HCT116 (cell line): ENCODE measurements around the gene TPPP2. TPM values are rescaled to one million over a fixed set of nuclear protein-coding genes. Genes with fewer than 3 reads are reported as not detected.

Source experiments
- ATAC-seq: fragments of 200-7000 bp; cut with Tn5 transposase; 2 replicates; pipeline ENCODE4 v1.9.1; 2020; ENCODE audit warnings: mild to moderate bottlenecking, moderate library complexity
- BruUV-seq: library from RNA; stranded (reverse); fragments of 400-500 nt; replicated peaks from 2 replicates; lab custom pipeline; 2021; lab: Mats Ljungman, UMichigan
- CTCF ChIA-PET: fragments of 300-600 bp; sonication (Branson Sonifier 250); formaldehyde crosslinking; loops from one replicate; lab custom pipeline; 2021; ENCODE audit warnings: antibody characterized with exemption; lab: Charles Lee
- POLR2A ChIA-PET: fragments of 300-600, 350-600 bp; sonication (Branson Sonifier 250); formaldehyde crosslinking; loops from one replicate; lab custom pipeline; 2021; ENCODE audit warnings: antibody characterized with exemption; lab: Charles Lee
- RAD21 ChIA-PET, 2 experiments: fragments of 300-600 bp; sonication (Branson Sonifier 250); formaldehyde crosslinking; loops; one replicate each; lab custom pipeline; 2023; ENCODE audit warnings: low total read pairs in 2 of 2; ENCODE audit not compliant: uncharacterized antibody in 2 of 2, unreplicated experiment in 2 of 2, low non-redundant PET in 1 of 2; lab: Charles Lee
- DNase-seq: peaks from one replicate; pipeline ENCODE4 v3.0.0-alpha.2; 2010; ENCODE audit warnings: low read depth, low spot score
- H2AFZ ChIP-seq: fragments of 200-600 bp; shearing (Covaris generic), sonication (generic); 2 replicates; pipeline ENCODE4 v1.6.1; 2017; ENCODE audit warnings: low read depth, mixed run types, mixed read lengths, antibody characterized with exemption, low read length; ENCODE audit not compliant: poor library complexity, severe bottlenecking
- H3K27ac ChIP-seq: 2 replicates; pipeline ENCODE4 v1.5.1; 2012; ENCODE audit warnings: low read depth, low read length
- H3K27me3 ChIP-seq: fragments of 200-600 bp; sonication (generic); 2 replicates; pipeline ENCODE4 v1.6.1; 2016; ENCODE audit warnings: mixed run types, low read length, mixed read lengths; ENCODE audit not compliant: insufficient read depth
- H3K36me3 ChIP-seq, 2 experiments: fragments of 200-500 bp in 1 of 2; fragments of 200-600 bp in 1 of 2; sonication (Bioruptor generic) in 1 of 2; sonication (generic) in 1 of 2; 2 replicates each; pipeline versions ENCODE4 v1.5.1 to v1.6.1; 2014 to 2016; ENCODE audit warnings: low read length in 2 of 2, inconsistent platforms in 1 of 2, mixed read lengths in 1 of 2, mixed run types in 1 of 2; ENCODE audit not compliant: insufficient read depth in 2 of 2, control insufficient read depth in 1 of 2
- H3K4me1 ChIP-seq, 2 experiments: fragments of 200-600 bp in 1 of 2; sonication (generic) in 1 of 2; 2 replicates each; pipeline versions ENCODE4 v1.5.1 to v1.6.1; 2012 to 2017; ENCODE audit warnings: low read length in 2 of 2, inconsistent platforms in 1 of 2, mild to moderate bottlenecking in 1 of 2, mixed read lengths in 1 of 2, mixed run types in 1 of 2, moderate library complexity in 1 of 2; ENCODE audit not compliant: insufficient read depth in 2 of 2, control insufficient read depth in 1 of 2
- H3K4me2 ChIP-seq: fragments of 200-600 bp; sonication (generic); 2 replicates; pipeline ENCODE4 v1.6.1; 2017; ENCODE audit warnings: mixed run types, low read length, mixed read lengths
- H3K4me3 ChIP-seq, 2 experiments: fragments of 200-600 bp in 1 of 2; sonication (generic) in 1 of 2; replicated peaks in 1 of 2; 2 replicates each; pipeline ENCODE4 v1.5.1; 2011 to 2016; ENCODE audit warnings: low read length in 2 of 2, control low read depth in 1 of 2, low read depth in 1 of 2, mild to moderate bottlenecking in 1 of 2, mixed read lengths in 1 of 2, mixed run types in 1 of 2
- H3K79me2 ChIP-seq: fragments of 200-600 bp; sonication (generic); 2 replicates; pipeline ENCODE4 v1.6.1; 2017; ENCODE audit warnings: mild to moderate bottlenecking, mixed run types, low read length, moderate library complexity, mixed read lengths; ENCODE audit not compliant: insufficient read depth
- H3K9ac ChIP-seq: fragments of 200-600 bp; sonication (generic); 2 replicates; pipeline ENCODE4 v1.6.1; 2016; ENCODE audit warnings: low read length, mixed read lengths
- H3K9me2 ChIP-seq: fragments of 200-600 bp; sonication (generic), shearing (Covaris generic); 2 replicates; pipeline ENCODE4 v1.6.1; 2017; ENCODE audit warnings: mixed run types, mild to moderate bottlenecking, moderate library complexity; ENCODE audit not compliant: insufficient read depth
- H3K9me3 ChIP-seq, 2 experiments: fragments of 200-500 bp in 1 of 2; fragments of 200-600 bp in 1 of 2; sonication (Bioruptor generic) in 1 of 2; sonication (generic) in 1 of 2; 2 replicates each; pipeline ENCODE4 v1.6.1; 2014 to 2017; ENCODE audit warnings: low read length in 2 of 2, mixed read lengths in 2 of 2, inconsistent platforms in 1 of 2, low read depth in 1 of 2, mild to moderate bottlenecking in 1 of 2, mixed run types in 1 of 2, moderate library complexity in 1 of 2; ENCODE audit not compliant: control insufficient read depth in 1 of 2, insufficient read depth in 1 of 2
- H4K20me1 ChIP-seq: fragments of 200-600 bp; sonication (generic), shearing (Covaris generic); 2 replicates; pipeline ENCODE4 v1.6.1; 2017; ENCODE audit warnings: mixed run types, mild to moderate bottlenecking, moderate library complexity; ENCODE audit not compliant: insufficient read depth
- CEBPB ChIP-seq: IDR thresholded peaks from 2 replicates; pipeline ENCODE4 v1.6.1; 2012; ENCODE audit warnings: low read depth
- EZH2phosphoT487 ChIP-seq: fragments of 200-600 bp; IDR thresholded peaks from 2 replicates; pipeline ENCODE4 v1.6.1; 2018; ENCODE audit warnings: antibody characterized with exemption, borderline replicate concordance
- TCF7L2 ChIP-seq: IDR thresholded peaks from 2 replicates; pipeline ENCODE4 v1.7.0; 2011; ENCODE audit warnings: borderline replicate concordance, inconsistent platforms; ENCODE audit not compliant: insufficient read depth, insufficient read length; ENCODE audit errors: extremely low read depth
- YY1 ChIP-seq: IDR thresholded peaks from 2 replicates; pipeline ENCODE4 v1.6.1; 2011; ENCODE audit warnings: low read length, low read depth, moderate library complexity, mild to moderate bottlenecking; ENCODE audit not compliant: insufficient replicate concordance; ENCODE audit errors: extremely low read depth
- ZNF274 ChIP-seq: fragments of 200-500 bp; sonication (Bioruptor generic); IDR thresholded peaks from 2 replicates; pipeline ENCODE4 v1.6.1; 2014; ENCODE audit warnings: mild to moderate bottlenecking, low read depth, low read length, inconsistent platforms
- intact Hi-C: fragments of 100-400 bp; cut with micrococcal nuclease; formaldehyde crosslinking; loops from 2 replicates; pipeline ENCODE4 v1.10.0; 2022
- total RNA-seq: library from RNA; stranded (reverse); gene quantifications from one replicate; pipeline ENCODE4 v1.2.1, GENCODE V29; 2021; ENCODE audit not compliant: unreplicated experiment
- TF ChIP-seq, protein P1 (sequence below), 3 experiments: fragments of 200-600 bp in 1 of 3; sonication (generic) in 1 of 3; IDR thresholded peaks in 2 of 3; conservative IDR thresholded peaks in 1 of 3; 2 replicates each; pipeline ENCODE4 v1.5.1; 2012 to 2017; ENCODE audit warnings: low read depth in 2 of 3, low read length in 2 of 3, antibody characterized with exemption in 1 of 3, borderline replicate concordance in 1 of 3, control low read depth in 1 of 3, mild to moderate bottlenecking in 1 of 3, mixed read lengths in 1 of 3, mixed run types in 1 of 3, moderate library complexity in 1 of 3; ENCODE audit not compliant: insufficient read depth in 1 of 3

Gene TPPP2
- total RNA-seq, 1 experiment from 2014 or later, result not detected

DNA sequence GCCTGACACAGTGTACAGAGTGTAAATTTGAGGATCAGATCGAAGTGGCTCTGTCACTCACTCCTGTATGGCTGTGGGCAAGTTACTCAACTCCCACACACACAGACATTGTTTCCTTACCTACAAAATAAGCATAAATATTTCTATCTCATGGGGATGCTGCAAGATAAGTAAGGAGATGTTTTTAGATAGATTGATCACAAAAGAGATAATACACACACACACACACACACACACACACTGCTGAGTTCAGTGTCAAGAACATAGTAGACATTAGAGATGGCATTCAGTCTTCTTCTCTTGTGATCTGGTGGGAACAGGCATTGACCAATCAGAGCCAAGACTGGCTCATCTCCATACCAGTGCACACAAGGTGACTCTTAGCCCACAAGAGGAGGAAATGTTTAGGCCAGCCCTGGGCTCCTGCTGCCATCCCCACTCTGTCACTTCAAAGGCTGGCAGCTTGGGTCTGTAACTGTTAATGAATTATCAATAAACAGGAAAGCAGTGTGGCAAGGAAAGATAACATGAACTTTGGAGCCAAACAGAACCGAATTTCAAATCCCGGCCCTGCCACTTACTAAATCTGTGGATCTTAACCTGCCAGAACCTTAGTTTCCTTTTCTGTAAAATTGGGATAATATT is 24.2 kb downstream of the TPPP2 start (continued):
- no peak for TF ChIP-seq TCF7L2
- TF ChIP-seq CEBPB, result no peak

DNA sequence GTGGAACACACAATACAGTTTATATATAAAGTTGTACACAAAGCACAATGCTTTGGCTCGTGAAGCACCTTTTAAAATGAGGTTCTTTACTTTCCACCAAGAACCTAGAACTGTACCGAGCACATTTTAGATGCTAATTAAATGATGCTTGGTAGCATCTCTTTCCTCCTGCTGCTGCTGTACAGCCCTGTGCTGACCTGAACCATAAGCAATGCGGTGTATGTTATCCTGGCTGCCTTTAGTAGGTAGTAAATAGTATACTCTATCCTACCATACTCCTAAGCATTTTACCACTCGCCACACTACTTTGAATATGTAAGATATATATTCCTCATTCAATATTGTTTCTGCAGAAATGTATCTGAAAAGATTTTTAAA is 24.7 kb downstream of the TPPP2 start:
- H3K36me3 ChIP-seq, result no peaks in the 10 kb centered on the region
- H3K4me3 ChIP-seq, result no peak overlapping the region
- H3K27ac ChIP-seq, result no peak overlapping the region
- H3K4me1 ChIP-seq, result no peaks in the 10 kb centered on the region
- no peak overlapping the region for H2AFZ ChIP-seq
- no peak for DNase-seq
- no peaks in the 10 kb centered on the region for H3K9me2 ChIP-seq
- H3K4me2 ChIP-seq, result no peak overlapping the region
- no peaks in the 10 kb centered on the region for H3K79me2 ChIP-seq
- H3K27me3 ChIP-seq, result no peaks in the 10 kb centered on the region
- H3K9me3 ChIP-seq, result no peaks in the 10 kb centered on the region
- no peaks in the 10 kb centered on the region for H4K20me1 ChIP-seq
- CTCF ChIA-PET, result no interaction called here
- TF ChIP-seq ZNF274 (no peak), EZH2phosphoT487 (no peak), TCF7L2 (no peak), YY1 (no peak)
- TF ChIP-seq, protein P1, sequence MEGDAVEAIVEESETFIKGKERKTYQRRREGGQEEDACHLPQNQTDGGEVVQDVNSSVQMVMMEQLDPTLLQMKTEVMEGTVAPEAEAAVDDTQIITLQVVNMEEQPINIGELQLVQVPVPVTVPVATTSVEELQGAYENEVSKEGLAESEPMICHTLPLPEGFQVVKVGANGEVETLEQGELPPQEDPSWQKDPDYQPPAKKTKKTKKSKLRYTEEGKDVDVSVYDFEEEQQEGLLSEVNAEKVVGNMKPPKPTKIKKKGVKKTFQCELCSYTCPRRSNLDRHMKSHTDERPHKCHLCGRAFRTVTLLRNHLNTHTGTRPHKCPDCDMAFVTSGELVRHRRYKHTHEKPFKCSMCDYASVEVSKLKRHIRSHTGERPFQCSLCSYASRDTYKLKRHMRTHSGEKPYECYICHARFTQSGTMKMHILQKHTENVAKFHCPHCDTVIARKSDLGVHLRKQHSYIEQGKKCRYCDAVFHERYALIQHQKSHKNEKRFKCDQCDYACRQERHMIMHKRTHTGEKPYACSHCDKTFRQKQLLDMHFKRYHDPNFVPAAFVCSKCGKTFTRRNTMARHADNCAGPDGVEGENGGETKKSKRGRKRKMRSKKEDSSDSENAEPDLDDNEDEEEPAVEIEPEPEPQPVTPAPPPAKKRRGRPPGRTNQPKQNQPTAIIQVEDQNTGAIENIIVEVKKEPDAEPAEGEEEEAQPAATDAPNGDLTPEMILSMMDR (IDR thresholded peaks at IDR 0.05 in 2 of 3, conservative IDR thresholded peaks at IDR 0.05 in 1 of 3; ENCODE audit: borderline replicate concordance in 1 of 3, insufficient read depth in 1 of 3, low read depth in 2 of 3, low read length in 2 of 3), result no peak
- BruUV-seq, result no TSS peak
- POLR2A ChIA-PET, result no interaction called here
- RAD21 ChIA-PET, result no interaction called here
- intact Hi-C loops, result no loop called here
- ATAC-seq, result no peak
- no peak overlapping the region for H3K9ac ChIP-seq
